ENCODE data around the gene PGGHG.
"Not testable (repeated sequence)": the region's sequence is repeated elsewhere in the genome, so short reads cannot be mapped to it uniquely, and the experiment has no call there.

PGGHG gene

DNA sequence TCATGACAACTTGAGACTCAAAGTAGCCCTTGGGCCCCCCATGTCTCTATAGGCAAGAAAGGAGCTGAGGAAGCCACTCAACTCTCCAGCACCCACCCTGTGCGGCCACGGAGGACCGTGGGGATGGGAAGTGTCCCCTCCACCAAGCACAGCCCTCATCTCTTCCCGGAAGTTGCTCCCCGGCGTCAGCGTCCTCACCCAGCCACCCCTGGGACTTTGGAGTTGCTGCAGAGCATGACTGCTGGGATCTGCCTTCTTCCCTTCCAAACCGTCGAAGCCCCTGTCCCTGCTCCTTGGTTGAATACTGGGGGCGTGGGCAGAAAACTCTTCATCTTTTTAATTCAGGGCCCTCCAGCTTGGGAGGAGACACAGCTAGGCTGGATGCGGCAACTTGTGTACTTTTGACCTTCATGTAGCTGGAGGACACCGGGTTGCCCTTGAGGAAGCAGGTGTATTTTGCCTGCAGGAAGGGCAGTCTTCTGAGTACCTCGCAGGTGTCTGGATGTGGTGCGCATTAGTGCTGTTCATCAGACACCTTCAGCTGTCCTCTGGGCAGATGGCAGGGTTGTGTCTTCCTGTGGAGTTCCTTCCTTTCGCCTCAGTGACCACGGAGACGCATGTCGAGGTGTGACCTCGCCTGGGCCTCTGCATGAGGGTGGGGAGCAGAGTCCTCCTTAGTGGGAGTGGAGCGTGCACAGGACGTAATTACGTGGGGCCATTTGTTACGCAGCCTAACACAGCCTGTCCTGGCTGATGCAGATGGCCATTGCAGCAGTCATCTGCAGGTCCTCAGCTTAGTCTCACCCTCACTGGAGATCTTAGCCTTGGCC is 43.9 kb downstream of the PGGHG start:
- no peak for DNase-seq

- not testable (repeated sequence) for DNase-seq
These were observed 44.8 kb downstream of the PGGHG start for GRCh38 chr11:333616-334263.

- DNase-seq: peak; percentile 38
These were observed 45.5 kb downstream of the PGGHG start for GRCh38 chr11:334264-334994.

DNA sequence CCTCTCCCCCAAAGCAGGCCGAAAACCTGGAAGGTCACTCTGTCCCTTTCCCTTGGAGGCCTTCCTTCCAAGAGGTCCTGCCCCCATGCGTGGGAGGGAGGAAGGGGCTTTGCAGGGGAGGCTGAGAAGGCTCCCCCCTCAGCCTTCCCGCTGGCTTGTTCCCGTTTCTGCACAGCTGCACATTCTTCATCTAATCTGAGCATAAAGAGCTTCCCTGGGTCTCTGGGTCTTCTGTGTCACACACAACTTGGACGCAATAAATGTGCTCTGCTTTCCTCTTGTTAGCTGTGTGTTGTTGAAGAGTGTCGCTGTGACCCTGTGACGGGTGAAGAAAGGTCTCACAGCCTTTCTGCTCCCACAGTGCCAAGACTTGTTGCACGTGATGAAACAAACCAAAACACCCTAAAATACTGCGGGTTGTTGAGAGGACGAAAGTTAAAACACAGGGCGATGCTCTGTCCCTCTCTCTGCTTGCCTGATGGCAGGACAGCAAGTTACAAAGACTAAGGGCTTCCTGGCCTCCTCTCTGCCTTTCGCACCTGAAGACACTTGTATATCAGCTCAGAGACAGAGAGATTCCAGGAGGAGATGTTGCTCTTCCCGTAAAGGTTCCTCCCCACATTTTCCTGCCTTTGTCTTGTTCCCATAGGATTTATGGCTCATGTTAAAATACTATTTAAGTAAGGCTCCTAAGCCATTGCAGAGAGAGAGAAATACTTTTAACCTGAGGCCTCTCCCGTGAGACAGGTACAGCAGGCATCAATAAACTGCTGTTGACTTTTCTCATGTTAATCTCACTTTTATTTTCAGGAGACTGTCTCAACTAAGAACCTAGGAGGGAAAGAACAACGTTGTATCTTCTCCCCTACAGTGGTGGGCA is 47.1 kb downstream of the PGGHG start:
- peak; percentile 43 for DNase-seq

DNA sequence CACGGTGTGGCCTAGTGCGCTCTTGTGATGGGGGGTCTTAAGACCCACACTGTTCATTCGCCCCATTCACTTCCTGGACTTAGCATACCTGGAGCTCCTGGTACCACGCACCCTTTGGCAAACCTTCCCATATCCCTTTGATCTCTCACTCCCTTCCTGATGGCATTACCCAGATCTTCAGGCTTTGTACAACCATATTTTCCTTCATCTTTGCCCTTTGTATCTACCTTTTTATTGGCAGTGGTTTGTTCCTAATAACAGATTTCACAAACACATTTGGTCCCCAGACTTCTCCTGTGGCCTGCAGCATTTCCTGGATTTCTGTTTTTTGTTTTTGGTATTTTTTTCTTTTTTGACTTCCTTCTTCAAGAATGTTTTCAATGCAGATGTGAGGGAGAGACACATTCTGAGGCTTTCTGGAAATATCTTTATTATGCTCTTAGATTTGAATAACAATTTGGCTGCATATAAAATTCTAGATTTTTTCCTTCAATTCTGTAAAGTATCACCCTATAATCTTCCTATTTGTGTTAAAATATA is 47.8 kb downstream of the PGGHG start:
- DNase-seq: no peak

DNA sequence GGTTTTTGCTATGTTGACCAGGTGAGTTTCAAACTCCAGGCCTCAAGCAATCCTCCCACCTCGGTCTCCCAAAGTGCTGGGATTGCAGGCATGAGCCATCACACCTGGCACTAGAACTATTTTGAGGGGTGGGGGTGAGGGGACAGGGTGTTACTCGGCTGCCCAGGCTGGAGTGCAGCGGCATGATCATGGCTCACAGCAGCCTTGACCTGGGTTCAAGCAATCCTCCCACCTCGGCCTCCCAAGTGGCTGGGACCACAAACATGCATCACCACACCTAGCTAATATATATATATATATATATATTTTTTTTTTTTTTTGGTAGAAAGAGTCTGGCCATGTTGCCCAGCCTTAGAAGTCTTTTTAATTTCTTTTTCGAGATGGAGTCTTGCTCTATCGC is 48.8 kb downstream of the PGGHG start:
- no peak for DNase-seq

GRCh38 chr11:339963-340362 is 51.0 kb downstream of the PGGHG start:
- DNase-seq: no peak

- DNase-seq: no peak
These were observed 51.9 kb downstream of the PGGHG start for GRCh38 chr11:340539-341512.

GRCh38 chr11:342328-342727 is 53.4 kb downstream of the PGGHG start:
- no peak for DNase-seq

DNA sequence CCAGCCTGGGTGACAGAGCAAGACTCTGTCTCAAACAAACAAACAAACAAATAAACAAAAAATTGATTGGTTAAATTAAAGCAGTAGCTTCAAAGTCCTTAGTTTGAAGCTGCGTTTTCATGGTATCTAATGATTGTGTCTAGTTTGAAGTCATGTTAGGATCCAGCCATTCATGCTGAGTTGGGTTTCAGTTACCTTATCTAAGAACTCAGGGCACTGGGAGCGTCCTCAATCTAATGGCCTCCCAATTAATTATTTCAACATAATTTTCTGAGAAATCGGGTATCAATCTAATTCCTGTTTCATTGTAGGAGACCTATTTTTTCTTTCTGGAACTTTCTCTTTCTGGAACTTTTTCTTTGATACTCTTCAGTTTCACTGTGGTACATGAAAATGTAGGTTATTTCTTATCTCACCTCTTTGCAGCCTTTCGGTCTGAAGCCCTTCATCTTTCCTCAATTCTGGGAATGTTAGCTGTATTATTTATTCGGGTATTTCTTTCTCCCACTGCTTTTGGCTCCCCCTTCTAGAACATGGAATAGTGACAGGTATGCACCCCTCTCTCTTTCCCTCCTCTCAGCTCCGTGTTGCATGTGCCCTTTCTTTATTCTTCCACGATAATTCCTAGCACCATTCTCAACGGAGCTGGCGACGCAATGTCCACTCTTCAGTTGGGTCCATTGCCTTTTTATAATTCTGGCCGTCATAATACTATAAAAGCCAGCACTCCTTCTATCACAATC is 56.1 kb downstream of the PGGHG start:
- no peak for DNase-seq
